Fibroblast of mammary gland (primary cell): ENCODE data around the gene TLX1.

Source experiments
- DNase-seq: peaks from one replicate; pipeline ENCODE4 v3.0.0-alpha.2; 2010; ENCODE audit warnings: low read depth
- H3K4me3 ChIP-seq: 2 replicates; pipeline ENCODE4 v1.5.1; 2011; ENCODE audit warnings: low read depth, mild to moderate bottlenecking, low read length, moderate library complexity; ENCODE audit not compliant: control insufficient read depth
- CTCF ChIP-seq: conservative IDR thresholded peaks from 2 replicates; pipeline ENCODE4 v1.5.1; 2011; ENCODE audit warnings: low read depth, low read length, inconsistent platforms; ENCODE audit not compliant: control insufficient read depth, insufficient read depth

Gene TLX1

DNA sequence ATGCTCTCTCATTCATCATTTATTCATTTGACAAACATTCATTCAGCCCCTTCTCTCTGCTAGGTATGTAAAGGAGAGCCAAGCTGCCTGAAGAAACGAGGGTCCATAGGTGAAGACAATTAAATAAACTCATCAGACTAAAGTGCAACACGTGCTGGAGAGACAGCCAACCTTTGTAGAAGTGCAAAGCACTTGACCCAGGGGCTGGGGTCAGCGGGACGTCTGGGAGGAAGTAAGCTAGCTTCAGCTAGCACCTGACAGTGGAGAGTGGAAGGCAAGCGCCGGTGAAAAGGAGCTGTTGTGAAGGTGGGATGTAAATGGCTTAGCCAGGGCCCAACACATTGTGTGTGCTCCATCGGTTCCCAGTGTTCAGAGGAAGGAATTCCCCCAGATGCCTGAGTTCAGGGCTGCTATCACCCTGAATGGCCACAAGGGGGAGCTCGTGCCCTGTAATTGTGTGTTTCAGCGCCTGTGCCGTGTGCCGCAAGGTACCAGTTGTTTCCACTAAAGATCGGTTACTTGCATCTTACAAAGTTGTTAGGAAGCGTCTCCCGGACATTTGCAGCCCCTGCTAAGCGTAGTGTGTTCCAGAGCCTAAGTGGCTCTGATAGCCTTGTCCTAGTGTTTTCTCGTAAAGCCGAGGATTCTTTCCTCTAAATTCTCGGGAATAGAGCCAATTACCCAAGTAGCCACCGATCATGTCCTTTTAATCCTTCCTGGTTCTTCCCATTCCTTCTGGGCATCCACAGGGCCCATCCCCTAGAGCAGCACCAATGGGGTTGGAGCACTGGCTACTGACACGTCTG, 30.6 kb downstream of the TLX1 start:
- peak; percentile 71 for DNase-seq
- H3K4me3 ChIP-seq = peak overlapping the region; percentile 40

GRCh38 chr10:101162677-101163076, 31.6 kb downstream of the TLX1 start:
- DNase-seq = no peak
- no peak for TF ChIP-seq CTCF

More for the DNA sequence above, 30.6 kb downstream of the TLX1 start:
- TF ChIP-seq CTCF = peak; percentile 92

GRCh38 chr10:101164020-101164419, 32.9 kb downstream of the TLX1 start:
- DNase-seq = no peak
- H3K4me3 ChIP-seq = no peak overlapping the region
- TF ChIP-seq CTCF = no peak

More at GRCh38 chr10:101162677-101163076, 31.6 kb downstream of the TLX1 start:
- no peak overlapping the region for H3K4me3 ChIP-seq

- H3K4me3 ChIP-seq = no peak overlapping the region
- no peak for DNase-seq
- no peak for TF ChIP-seq CTCF
These were observed 34.6 kb downstream of the TLX1 start for GRCh38 chr10:101165736-101166135.

DNA sequence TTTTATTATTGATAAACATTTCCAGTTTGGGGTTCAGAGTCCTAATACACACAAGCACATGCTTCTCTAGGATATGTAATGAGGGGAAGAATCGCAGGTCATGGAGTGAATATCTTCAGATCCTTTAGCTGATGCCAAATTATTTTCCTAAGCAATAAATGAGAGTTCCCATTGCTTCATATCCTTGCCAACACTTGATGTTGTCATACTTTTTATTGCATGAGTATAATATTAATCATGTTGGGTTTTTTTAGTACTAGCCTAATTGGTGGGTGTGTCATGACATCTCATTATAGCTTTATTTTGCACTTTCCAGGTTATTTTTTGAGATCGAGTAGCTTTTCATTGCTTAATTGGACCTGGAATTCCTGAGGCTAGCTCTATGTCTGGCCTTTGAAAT, 35.3 kb downstream of the TLX1 start:
- no peak for DNase-seq
- no peak for TF ChIP-seq CTCF
- H3K4me3 ChIP-seq = no peak overlapping the region

DNA sequence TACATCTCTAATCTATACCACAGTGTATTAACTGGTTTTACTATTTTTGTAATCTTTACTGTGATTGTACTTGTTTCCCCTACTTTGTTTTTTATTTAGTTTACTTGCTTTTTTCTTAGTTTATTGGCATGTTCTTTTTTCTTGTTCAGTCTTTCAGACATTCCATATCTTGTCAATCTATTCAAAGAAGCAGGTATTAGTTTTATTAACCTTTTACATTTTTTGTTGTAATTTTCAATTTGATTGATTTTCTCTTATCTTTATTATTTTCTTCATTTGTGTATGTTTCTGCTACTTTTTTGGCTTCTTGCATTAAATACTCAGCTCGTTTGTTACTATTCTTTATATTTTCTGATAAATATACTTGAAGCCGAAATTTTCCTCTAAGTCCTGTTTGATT, 41.6 kb downstream of the TLX1 start:
- H3K4me3 ChIP-seq = no peak overlapping the region
- DNase-seq = no peak
- no peak for TF ChIP-seq CTCF
